HEK293 (cell line): Measurements from ENCODE around the gene DLG2.

Experiments used
- CTCF ChIA-PET: fragments of 350-600 bp; formaldehyde crosslinking; extraction: SDS; loops from one replicate; lab custom pipeline; 2021; ENCODE audit warnings: antibody characterized with exemption; lab: Yijun Ruan, JAX
- POLR2A ChIA-PET: fragments of 300-600 bp; formaldehyde crosslinking; extraction: SDS; loops from one replicate; lab custom pipeline; 2020; ENCODE audit warnings: antibody characterized with exemption, inconsistent platforms; lab: Yijun Ruan, JAX
- H3K27ac ChIP-seq: fragments of 200-500 bp; sonication (Bioruptor generic); 2 replicates; pipeline ENCODE4 v1.5.1; 2014; ENCODE audit warnings: low read depth, low read length, control low read depth, inconsistent platforms; ENCODE audit errors: extremely low read depth
- H3K36me3 ChIP-seq, 2 experiments: fragments of 200-500 bp in 1 of 2; sonication (Bioruptor generic) in 1 of 2; 1 replicate in 1 of 2; 2 replicates in 1 of 2; pipeline ENCODE4 v1.5.1; 2014 to 2017; ENCODE audit warnings: inconsistent platforms in 2 of 2, low read length in 2 of 2; ENCODE audit not compliant: control insufficient read depth in 2 of 2, insufficient read depth in 1 of 2
- H3K4me1 ChIP-seq: fragments of 200-500 bp; sonication (Bioruptor generic); 2 replicates; pipeline ENCODE4 v1.5.1; 2014; ENCODE audit warnings: mild to moderate bottlenecking, low read length, inconsistent platforms; ENCODE audit not compliant: control insufficient read depth, insufficient read depth
- H3K4me3 ChIP-seq: 2 replicates; pipeline ENCODE4 v1.5.1; 2011; ENCODE audit warnings: low read depth, mild to moderate bottlenecking, control low read depth, low read length, moderate library complexity
- H3K9me3 ChIP-seq: fragments of 200-500 bp; sonication (Bioruptor generic); 2 replicates; pipeline ENCODE4 v1.5.1; 2014; ENCODE audit warnings: low read depth, low read length, inconsistent platforms; ENCODE audit not compliant: control insufficient read depth, insufficient read depth
- CTCF ChIP-seq: fragments of 450-650 bp; formaldehyde crosslinking; IDR thresholded peaks from 2 replicates; pipeline ENCODE4 v1.5.1; 2016; ENCODE audit warnings: missing biosample characterization, missing genetic modification characterization
- GLIS1 ChIP-seq: fragments of 450-650 bp; formaldehyde crosslinking; IDR thresholded peaks from 2 replicates; pipeline ENCODE4 v1.5.1; 2016; ENCODE audit warnings: missing biosample characterization, missing genetic modification characterization
- PRDM2 ChIP-seq: fragments of 450-650 bp; formaldehyde crosslinking; IDR thresholded peaks from 2 replicates; pipeline ENCODE4 v1.5.1; 2016; ENCODE audit warnings: missing biosample characterization, missing genetic modification characterization, borderline replicate concordance
- ZBTB10 ChIP-seq: fragments of 450-650 bp; formaldehyde crosslinking; IDR thresholded peaks from 2 replicates; pipeline ENCODE4 v1.5.1; 2016; ENCODE audit warnings: missing biosample characterization, missing genetic modification characterization
- ZFHX2 ChIP-seq: fragments of 450-650 bp; formaldehyde crosslinking; conservative IDR thresholded peaks from 2 replicates; pipeline ENCODE4 v1.5.1; 2016; ENCODE audit warnings: missing biosample characterization, missing genetic modification characterization
- ZNF140 ChIP-seq: fragments of 450-650 bp; formaldehyde crosslinking; IDR thresholded peaks from 2 replicates; pipeline ENCODE4 v1.5.1; 2016; ENCODE audit warnings: missing biosample characterization, missing genetic modification characterization
- ZNF19 ChIP-seq: fragments of 450-650 bp; formaldehyde crosslinking; IDR thresholded peaks from 2 replicates; pipeline ENCODE4; 2016; ENCODE audit warnings: missing biosample characterization, missing genetic modification characterization, low read depth
- ZNF239 ChIP-seq: fragments of 450-650 bp; formaldehyde crosslinking; IDR thresholded peaks from 2 replicates; pipeline ENCODE4 v1.5.1; 2016; ENCODE audit warnings: missing biosample characterization, missing genetic modification characterization
- ZNF248 ChIP-seq: fragments of 450-650 bp; formaldehyde crosslinking; IDR thresholded peaks from 2 replicates; pipeline ENCODE4 v1.5.1; 2017; ENCODE audit warnings: missing biosample characterization, missing genetic modification characterization
- ZNF311 ChIP-seq: fragments of 450-650 bp; formaldehyde crosslinking; IDR thresholded peaks from 2 replicates; pipeline ENCODE4 v1.5.1; 2017; ENCODE audit warnings: missing biosample characterization, missing genetic modification characterization, borderline replicate concordance
- ZNF335 ChIP-seq: fragments of 450-650 bp; formaldehyde crosslinking; conservative IDR thresholded peaks from 2 replicates; pipeline ENCODE4 v1.5.1; 2016; ENCODE audit warnings: missing biosample characterization, missing genetic modification characterization
- ZNF37A ChIP-seq: fragments of 450-650 bp; IDR thresholded peaks from 2 replicates; pipeline ENCODE4 v1.5.1; 2018; ENCODE audit warnings: missing biosample characterization, missing genetic modification characterization
- ZNF391 ChIP-seq: fragments of 450-650 bp; formaldehyde crosslinking; IDR thresholded peaks from 2 replicates; pipeline ENCODE4 v1.5.1; 2016; ENCODE audit warnings: low read depth, missing biosample characterization, missing genetic modification characterization, borderline replicate concordance
- ZNF449 ChIP-seq: fragments of 450-650 bp; formaldehyde crosslinking; IDR thresholded peaks from 2 replicates; pipeline ENCODE4 v1.5.1; 2017; ENCODE audit warnings: missing biosample characterization, mild to moderate bottlenecking, missing genetic modification characterization, moderate library complexity
- ZNF560 ChIP-seq: fragments of 450-650 bp; formaldehyde crosslinking; IDR thresholded peaks from 2 replicates; pipeline ENCODE4 v1.5.1; 2017; ENCODE audit warnings: missing biosample characterization, missing genetic modification characterization, borderline replicate concordance
- ZNF610 ChIP-seq: fragments of 450-650 bp; formaldehyde crosslinking; IDR thresholded peaks from 2 replicates; pipeline ENCODE4 v1.5.1; 2016; ENCODE audit warnings: missing biosample characterization, missing genetic modification characterization, borderline replicate concordance

The DLG2 gene

GRCh38 chr11:85028329-85029101 is 598.6 kb downstream of the DLG2 start:
- H3K36me3 ChIP-seq: no peaks in the 10 kb centered on the region
- no peaks in the 10 kb centered on the region for H3K4me1 ChIP-seq
- CTCF ChIA-PET: no interaction called here
- no peak overlapping the region for H3K4me3 ChIP-seq
- no peak overlapping the region for H3K27ac ChIP-seq
- TF ChIP-seq ZNF37A (tag by site-specific recombination) (no peak), CTCF (tag by site-specific recombination) (no peak), ZNF449 (tag by site-specific recombination) (no peak)
- TF ChIP-seq, all 188 proteins: peak for 0
- POLR2A ChIA-PET: no interaction called here
- H3K9me3 ChIP-seq: no peaks in the 10 kb centered on the region

- Histone ChIP-seq H3K9me3 (no peaks in the 10 kb centered on the region), H3K27ac (no peak overlapping the region), H3K4me3 (no peak overlapping the region), H3K4me1 (no peaks in the 10 kb centered on the region), H3K36me3 (no peaks in the 10 kb centered on the region)
- CTCF ChIA-PET: no interaction called here
- no peak for TF ChIP-seq ZNF610 (tag by site-specific recombination)
- TF ChIP-seq ZNF248 (tag by site-specific recombination): no peak
- TF ChIP-seq GLIS1 (tag by site-specific recombination): no peak
- TF ChIP-seq ZNF19 (tag by site-specific recombination): no peak
- no peak for TF ChIP-seq ZNF311 (tag by site-specific recombination)
- no peak for TF ChIP-seq ZNF391 (tag by site-specific recombination)
- no peak for TF ChIP-seq PRDM2 (tag by site-specific recombination)
- TF ChIP-seq ZNF560: no peak
- TF ChIP-seq ZNF239: no peak
- no peak for TF ChIP-seq ZBTB10 (tag by site-specific recombination)
- TF ChIP-seq ZNF335 (tag by site-specific recombination): no peak
- no peak for TF ChIP-seq ZFHX2 (tag by site-specific recombination)
- no peak for TF ChIP-seq ZNF140 (tag by site-specific recombination)
- POLR2A ChIA-PET: no interaction called here
Measured at GRCh38 chr11:85027346-85027745, 599.8 kb downstream of the DLG2 start.
